G401 (cell line): Measurements from ENCODE around the gene TUNAR. TPM values are rescaled to one million over a fixed set of nuclear protein-coding genes. Genes with fewer than 3 reads are reported as not detected.
"Not testable (repeated sequence)": the region's sequence is repeated elsewhere in the genome, so short reads cannot be mapped to it uniquely, and the experiment has no call there.

ENCODE experiments used
- DNase-seq: peaks from one replicate; pipeline ENCODE4 v3.0.0-alpha.2; 2015; ENCODE audit warnings: low spot score
- in situ Hi-C: cut with HindIII; loops from 2 replicates; pipeline ENCODE4 v1.10.0; 2016; ENCODE audit warnings: low sequenced_read_pairs, mixed read lengths
- total RNA-seq: library from RNA; depleted of rRNA; stranded (reverse); fragments of >200 nt; shearing (Covaris generic); gene quantifications from 2 replicates; pipeline ENCODE4 v1.2.3, GENCODE V29; 2014; rRNA removed

TUNAR gene
- total RNA-seq, 1 experiment from 2014 or later, result not detected

DNA sequence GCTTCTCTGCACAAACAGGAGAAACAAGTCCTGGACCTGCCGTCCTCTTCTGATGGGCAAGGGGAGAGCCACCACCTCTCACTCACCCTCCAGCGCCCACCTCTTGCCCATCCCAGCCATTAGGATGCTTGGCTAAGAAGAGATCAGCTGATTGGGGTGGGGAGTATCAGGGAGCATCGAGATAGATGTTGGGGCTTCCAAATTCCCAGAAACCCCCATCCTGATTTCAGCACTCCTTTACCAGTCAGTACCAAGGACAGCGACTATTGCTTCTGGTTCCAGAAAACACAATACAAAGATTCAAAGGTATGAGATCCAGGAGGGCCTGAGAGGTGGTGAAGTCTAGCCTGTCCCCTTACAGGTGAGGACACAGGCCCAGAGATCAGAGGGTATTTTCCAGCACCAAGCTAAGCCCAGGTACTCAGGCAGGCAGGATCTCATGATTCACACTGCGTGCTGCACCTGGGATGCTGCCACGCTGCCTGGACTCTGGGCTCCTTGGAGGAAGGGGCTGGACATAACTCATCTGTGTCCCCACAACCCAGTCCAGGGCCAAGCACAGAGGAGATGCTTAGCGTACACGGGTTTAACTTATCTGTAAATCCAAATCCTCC is 76.6 kb downstream of the TUNAR start:
- DNase-seq, result no peak
- in situ Hi-C loops, result no loop called here

DNA sequence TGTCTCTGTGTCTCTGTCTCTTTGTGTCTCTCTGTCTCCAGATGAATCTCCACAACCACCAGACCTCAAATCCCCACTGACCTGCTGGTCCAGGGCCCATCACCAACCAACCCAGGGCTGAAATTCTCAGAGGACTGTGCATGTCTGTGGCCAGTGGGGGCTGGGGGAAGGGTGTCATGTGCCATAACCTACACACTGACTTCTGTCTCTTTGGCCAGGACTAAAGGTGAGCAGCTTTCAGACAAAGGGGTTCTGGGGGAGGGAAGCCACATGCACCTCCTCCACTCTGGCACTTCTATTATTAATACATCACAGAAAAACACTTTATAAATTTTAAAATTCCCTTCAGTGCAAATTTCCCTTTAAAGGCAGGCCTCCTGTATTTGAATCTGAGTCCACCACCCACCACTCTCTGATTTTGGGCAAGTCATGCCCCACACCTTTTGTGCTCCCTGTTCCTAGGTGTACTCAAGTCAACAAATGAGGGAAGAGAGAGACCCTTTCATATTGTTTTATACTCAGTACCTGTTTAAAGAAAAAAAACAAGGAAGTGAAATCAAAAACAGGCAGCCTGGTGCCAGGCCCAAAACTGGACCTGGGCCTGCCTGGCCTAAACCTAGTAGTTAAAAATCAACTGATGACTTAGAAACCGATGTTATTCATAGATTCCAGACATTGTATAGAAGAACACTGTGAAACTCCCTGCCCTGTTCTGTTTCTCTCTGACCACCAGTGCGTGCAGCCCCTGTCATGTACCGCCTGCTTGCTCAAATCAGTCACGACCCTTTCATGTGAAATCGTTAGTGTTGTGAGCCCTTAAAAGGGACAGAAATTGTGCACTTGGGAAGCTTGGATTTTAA is 80.2 kb downstream of the TUNAR start:
- in situ Hi-C loops, result no loop called here
- DNase-seq, result no peak

GRCh38 chr14:95958105-95958504 is 81.5 kb downstream of the TUNAR start:
- in situ Hi-C loops, result no loop called here
- no peak for DNase-seq

DNA sequence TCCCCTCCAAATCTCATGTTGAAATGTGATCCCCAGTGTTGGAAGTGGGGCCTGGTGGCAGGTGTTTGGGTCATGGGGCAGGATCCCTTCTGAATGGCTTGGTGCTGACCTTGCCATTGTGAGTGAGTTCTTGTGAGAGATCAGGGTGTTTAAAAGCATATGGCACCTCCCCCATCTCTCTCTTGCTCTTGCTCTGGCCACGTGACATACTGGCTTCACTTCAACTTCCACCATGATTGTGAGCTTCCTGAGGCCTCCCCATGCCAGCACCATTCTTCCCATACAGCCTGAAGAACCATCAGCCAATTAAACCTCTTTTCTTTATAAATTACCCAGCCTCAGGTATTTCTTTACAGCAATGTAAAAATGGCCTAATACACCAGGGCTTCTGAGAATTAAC is 82.7 kb downstream of the TUNAR start:
- DNase-seq, result no peak
- in situ Hi-C loops, result no loop called here

DNA sequence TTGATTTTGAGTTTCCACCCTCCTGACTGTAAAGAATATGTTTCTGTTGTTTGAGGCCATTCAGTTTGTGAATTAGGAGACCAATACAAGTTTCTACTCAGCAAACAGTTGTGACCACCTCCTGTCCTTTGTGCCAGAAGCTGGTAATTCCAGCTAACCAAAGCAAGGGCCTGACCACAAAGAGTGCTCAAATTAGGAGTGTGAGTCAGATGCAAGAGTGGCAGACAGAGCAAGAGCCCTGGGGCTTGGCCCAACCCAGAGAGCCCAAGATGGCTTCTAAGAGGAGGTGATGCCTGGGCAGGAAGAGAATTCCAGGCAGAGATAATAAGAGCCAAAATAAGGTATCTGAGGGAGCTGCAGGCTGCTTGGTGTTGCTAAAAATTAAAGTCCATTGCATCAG is 84.8 kb downstream of the TUNAR start:
- in situ Hi-C loops, result no loop called here
- no peak for DNase-seq

- in situ Hi-C loops, result no loop called here
- DNase-seq, result no peak
Observed at GRCh38 chr14:95964901-95965300, 88.3 kb downstream of the TUNAR start.

DNA sequence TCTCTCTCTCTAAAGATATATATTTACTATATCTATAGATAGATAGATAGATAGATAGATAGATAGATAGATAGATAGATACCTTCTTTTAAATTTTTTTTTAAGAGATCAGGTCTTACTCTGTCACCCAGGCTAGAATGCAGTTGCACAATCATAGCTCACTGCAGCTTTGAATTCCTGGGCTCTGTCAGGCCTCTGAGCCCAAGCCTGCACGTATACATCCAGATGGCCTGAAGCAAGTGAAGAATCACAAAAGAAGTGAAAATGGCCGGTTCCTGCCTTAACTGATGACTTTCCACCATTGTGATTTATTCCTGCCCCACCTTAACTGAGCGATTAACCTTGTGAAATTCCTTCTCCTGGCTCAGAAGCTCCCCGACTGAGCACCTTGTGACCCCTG is 91.4 kb downstream of the TUNAR start:
- DNase-seq, in situ Hi-C loops: not testable (repeated sequence)

Other genes with a start within 250 kb of the TUNAR start
- gene TCL1B, start 190.4 kb upstream of the TUNAR start, total RNA-seq, result not detected in 2 replicates
- not detected in 2 replicates for gene TCL1A, start 162.7 kb upstream of the TUNAR start, total RNA-seq
- 0.37 and 2.6 TPM in 2 replicates for gene C14orf132, start 162.5 kb downstream of the TUNAR start, total RNA-seq